GM19025 (cell line): ENCODE results near the gene HYI.

Source experiments
- ATAC-seq: cut with Tn5 transposase; IDR thresholded peaks from one replicate; pipeline ENCODE4 v1.9.1; 2021; ENCODE audit warnings: mild to moderate bottlenecking, low read depth, moderate library complexity; ENCODE audit not compliant: unreplicated experiment

The HYI gene

GRCh38 chr1:43445606-43446387 lies 7.9 kb downstream of the HYI start:
- no peak for ATAC-seq

GRCh38 chr1:43444836-43445235 lies 8.9 kb downstream of the HYI start:
- ATAC-seq, result no peak

GRCh38 chr1:43444151-43444828 lies 9.4 kb downstream of the HYI start:
- no peak for ATAC-seq

DNA sequence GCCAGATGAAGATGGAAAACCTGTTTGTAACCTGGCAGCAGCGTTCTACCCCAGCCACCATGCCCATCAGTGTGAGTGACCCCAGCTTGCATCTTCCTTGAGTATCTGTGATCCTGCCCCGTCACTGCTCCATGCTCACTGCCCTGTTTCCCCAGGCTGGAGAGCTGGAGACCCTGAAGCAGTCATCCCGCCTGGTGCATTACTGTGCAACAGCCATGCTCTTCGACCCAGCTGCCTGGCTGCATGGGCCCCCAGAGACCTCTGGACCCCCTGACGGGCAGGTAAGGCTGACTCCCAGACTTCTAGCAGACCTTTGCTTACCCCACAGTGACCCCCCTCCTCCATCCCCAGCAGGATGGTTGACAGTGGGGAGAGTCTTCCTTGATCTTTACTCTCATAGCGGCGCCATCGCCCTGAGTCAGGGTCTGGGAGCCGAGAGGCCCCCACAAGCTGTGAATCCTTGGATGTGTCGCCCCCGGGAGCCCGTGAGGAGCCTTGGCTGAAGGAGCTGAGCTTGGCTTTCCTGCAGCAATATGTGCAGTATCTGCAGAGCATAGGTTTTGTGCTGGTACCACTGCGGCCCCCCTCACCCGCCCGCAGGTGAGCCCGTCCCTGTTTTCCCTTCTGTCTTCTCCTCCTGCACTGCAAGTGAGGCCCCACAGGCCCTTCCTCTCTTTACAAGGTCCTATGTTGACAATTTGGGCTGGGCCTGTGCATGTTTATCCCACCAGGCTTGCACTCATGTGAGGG lies 10.4 kb downstream of the HYI start:
- ATAC-seq, result no peak

DNA sequence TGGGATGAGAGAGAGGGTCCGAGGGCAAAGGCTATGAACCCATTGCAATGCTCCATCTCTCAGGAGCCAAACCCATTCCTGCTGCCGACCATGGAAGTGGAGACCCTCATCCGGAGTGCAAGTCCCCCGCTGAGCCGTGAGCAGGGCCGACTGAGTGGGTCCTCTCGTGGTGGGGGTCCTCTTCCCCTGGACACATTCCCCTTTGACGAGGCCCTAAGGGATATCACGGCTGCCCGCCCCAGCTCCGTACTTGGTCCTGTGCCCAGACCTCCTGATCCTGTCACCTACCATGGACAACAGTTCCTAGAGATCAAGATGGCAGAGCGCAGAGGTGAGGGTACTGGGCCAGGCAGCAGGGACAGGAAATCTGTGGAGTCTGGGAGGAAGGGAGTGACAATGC lies 11.0 kb downstream of the HYI start:
- no peak for ATAC-seq

DNA sequence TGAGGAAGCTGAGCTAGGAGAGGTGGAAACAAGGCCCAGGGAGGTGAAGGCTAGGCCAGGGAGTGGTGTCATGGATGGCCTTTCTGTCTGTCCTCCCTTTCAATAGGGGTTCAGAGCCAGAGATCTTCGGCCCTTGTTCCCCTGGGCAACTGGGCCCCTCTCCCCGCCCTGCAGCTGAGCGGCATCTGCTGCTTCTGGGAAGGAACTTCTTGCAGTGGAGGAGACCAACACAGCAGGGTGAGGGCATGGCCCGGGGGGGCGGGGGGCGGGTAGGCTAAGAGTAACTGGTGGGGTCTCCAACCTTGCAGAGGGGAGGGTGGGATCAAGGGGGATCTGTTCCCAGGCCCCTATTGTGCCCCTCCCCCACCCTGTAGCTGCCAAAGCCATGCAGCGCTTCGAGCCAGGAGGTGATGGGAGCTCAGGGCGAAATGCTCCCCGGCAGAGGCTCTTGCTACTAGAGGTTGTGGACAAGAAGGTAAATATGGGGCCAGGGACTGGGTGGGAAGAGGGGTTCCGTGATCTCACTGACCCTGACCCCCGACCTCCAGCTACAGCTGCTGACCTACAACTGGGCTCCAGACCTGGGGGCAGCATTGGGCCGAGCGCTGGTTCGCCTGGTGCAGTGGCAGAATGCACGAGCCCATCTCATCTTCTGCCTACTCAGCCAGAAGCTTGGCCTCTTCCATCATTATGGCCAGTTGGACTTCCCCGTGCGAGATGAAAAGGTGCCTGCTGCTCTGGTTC lies 11.7 kb downstream of the HYI start:
- ATAC-seq, result no peak

DNA sequence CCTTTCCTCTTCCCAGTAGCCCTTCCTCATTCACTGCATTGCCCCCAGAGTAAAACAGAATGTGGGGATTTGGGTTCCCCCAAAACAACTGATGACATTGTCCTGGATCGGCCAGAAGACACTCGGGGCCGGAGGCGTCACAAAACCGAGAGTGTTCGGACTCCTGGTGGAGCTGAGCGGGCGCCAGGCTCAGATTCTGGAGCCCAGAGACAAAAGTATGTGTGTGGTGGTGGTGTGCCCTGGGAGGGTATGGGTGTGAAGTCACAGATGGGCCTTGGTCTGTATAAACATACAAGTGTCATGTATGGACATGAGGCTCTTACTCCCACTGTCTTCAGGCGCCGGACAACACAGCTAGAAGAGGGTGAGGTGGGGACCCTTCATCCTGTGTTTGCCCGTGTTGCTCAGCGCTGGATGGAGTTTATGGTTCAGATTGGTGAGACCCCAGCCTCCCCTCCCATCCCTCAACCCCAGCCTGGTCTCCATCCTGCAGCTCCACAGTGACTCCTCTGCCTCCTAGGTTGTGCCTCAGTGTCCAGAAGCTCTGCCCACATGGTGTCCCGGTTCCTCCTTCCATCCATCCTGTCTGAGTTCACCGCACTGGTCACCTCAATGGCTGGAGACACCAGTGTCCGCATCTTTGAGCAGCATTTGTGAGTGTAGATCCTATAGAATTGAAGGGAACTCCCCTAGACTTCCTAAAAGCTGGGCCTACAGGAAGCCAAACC lies 12.4 kb downstream of the HYI start:
- no peak for ATAC-seq

DNA sequence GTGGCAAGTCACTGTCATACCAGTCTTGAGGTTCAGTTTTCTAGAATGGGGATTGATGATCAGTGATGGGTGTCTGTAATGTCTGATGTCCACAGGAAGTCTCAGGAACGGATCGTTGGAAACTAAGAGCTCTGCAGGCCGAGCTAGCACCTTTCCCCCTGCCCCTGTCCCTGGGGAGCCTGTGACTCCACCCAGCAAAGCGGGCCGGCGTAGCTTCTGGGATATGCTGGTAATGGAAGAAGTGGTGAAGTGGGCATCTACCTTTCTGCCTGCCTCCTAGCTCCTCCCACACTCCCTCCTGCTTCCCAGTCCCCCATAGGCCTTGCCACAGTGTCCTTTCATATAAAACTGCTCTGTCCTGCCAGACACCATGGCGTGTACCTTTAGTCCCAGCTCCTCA lies 13.4 kb downstream of the HYI start:
- ATAC-seq, result no peak

GRCh38 chr1:43439781-43440180 lies 13.9 kb downstream of the HYI start:
- no peak for ATAC-seq

- ATAC-seq, result no peak
Observed at GRCh38 chr1:43438953-43439581, 14.7 kb downstream of the HYI start.

GRCh38 chr1:43438576-43438952 lies 15.2 kb downstream of the HYI start:
- ATAC-seq, result no peak

GRCh38 chr1:43438006-43438405 lies 15.7 kb downstream of the HYI start:
- no peak for ATAC-seq

GRCh38 chr1:43437031-43437973 lies 16.4 kb downstream of the HYI start:
- no peak for ATAC-seq

- no peak for ATAC-seq
Observed at GRCh38 chr1:43436371-43436770, 17.4 kb downstream of the HYI start.

GRCh38 chr1:43435146-43436145 lies 18.3 kb downstream of the HYI start:
- no peak for ATAC-seq

- no peak for ATAC-seq
Observed at GRCh38 chr1:43434256-43434655, 19.5 kb downstream of the HYI start.

DNA sequence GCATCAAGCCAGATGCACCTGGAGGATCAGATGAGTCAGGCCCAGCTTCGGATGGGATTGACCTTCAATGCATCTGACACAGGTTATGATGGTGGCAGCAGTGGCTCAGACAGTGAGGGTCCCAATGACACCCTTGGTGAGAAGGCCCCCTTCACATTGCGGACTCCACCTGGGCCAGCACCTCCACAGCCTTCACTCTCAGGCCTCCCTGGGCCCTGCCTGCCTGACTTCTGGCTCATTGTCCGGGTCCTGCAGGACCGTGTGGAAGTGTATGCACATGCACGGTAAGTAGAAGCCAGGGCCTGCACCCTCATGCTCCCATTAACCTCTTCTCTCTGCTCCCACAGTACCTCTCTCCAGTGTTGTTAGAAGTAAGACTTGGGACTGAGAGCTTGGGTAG lies 20.8 kb downstream of the HYI start:
- no peak for ATAC-seq
